ENCODE results near the gene ITPK1.

The ITPK1 gene

GRCh38 chr14:93040443-93040842 lies 75.3 kb downstream of the ITPK1 start:
- DNase-seq: no peak

GRCh38 chr14:93039649-93040315 lies 75.9 kb downstream of the ITPK1 start:
- DNase-seq: no peak

GRCh38 chr14:93037351-93037750 lies 78.4 kb downstream of the ITPK1 start:
- peak in 1 of 2 experiments; percentile 17 for DNase-seq

- no peak for DNase-seq
These were observed 78.9 kb downstream of the ITPK1 start for GRCh38 chr14:93036652-93037345.

GRCh38 chr14:93035917-93036651 lies 79.6 kb downstream of the ITPK1 start:
- no peak for DNase-seq

GRCh38 chr14:93035585-93035916 lies 80.2 kb downstream of the ITPK1 start:
- no peak for DNase-seq

GRCh38 chr14:93034671-93034994 lies 81.1 kb downstream of the ITPK1 start:
- no peak for DNase-seq

- DNase-seq: peak in 1 of 2 experiments; percentile 65
These were observed 81.6 kb downstream of the ITPK1 start for GRCh38 chr14:93033983-93034670.

- DNase-seq: no peak
These were observed 82.4 kb downstream of the ITPK1 start for GRCh38 chr14:93033084-93033982.

GRCh38 chr14:93032421-93032936 lies 83.2 kb downstream of the ITPK1 start:
- DNase-seq: peak; percentile 33 to 82

- no peak for DNase-seq
These were observed 84.0 kb downstream of the ITPK1 start for GRCh38 chr14:93031505-93032315.

GRCh38 chr14:93030761-93031160 lies 85.0 kb downstream of the ITPK1 start:
- DNase-seq: no peak

- peak in 1 of 2 experiments; percentile 48 for DNase-seq
These were observed 85.7 kb downstream of the ITPK1 start for GRCh38 chr14:93029911-93030508.

- DNase-seq: no peak
These were observed 86.3 kb downstream of the ITPK1 start for GRCh38 chr14:93029417-93029816.

- no peak for DNase-seq
These were observed 87.0 kb downstream of the ITPK1 start for GRCh38 chr14:93028724-93029076.

GRCh38 chr14:93027810-93028723 lies 87.7 kb downstream of the ITPK1 start:
- no peak for DNase-seq

GRCh38 chr14:93026339-93026738 lies 89.4 kb downstream of the ITPK1 start:
- no peak for DNase-seq

GRCh38 chr14:93025055-93025454 lies 90.7 kb downstream of the ITPK1 start:
- DNase-seq: no peak

- peak in 1 of 2 experiments; percentile 45 for DNase-seq
These were observed 91.2 kb downstream of the ITPK1 start for GRCh38 chr14:93024493-93024892.

Measured in NCI-H524 (cell line).